Left ventricle myocardium superior (tissue), 1 donor: ENCODE measurements around the gene IL27RA. TPM values are rescaled to one million over a fixed set of nuclear protein-coding genes. Genes with fewer than 3 reads are reported as not detected.
A peak's percentile ranks its signal among the peaks of the same experiment; 100 is the strongest.
"Not testable (repeated sequence)": the region's sequence is repeated elsewhere in the genome, so short reads cannot be mapped to it uniquely, and the experiment has no call there.

Experiments used
- ATAC-seq: fragments of 200-7000 bp; cut with Tn5 transposase; one replicate; pipeline ENCODE4 v1.9.1; 2020; ENCODE audit warnings: mild to moderate bottlenecking, moderate library complexity
- DNase-seq: peaks from one replicate; pipeline ENCODE4 v3.0.0-alpha.2; 2020
- intact Hi-C: fragments of 100-400 bp; cut with micrococcal nuclease; formaldehyde crosslinking; loops from one replicate; pipeline ENCODE4 v1.11.0; 2022
- total RNA-seq: library from RNA; stranded (reverse); fragmentation: NEBNext Ultra II Directional; extraction: Animal tissue kit (Norgen Biotek cat#: 25700); gene quantifications from one replicate; pipeline ENCODE4 v1.2.1, GENCODE V29; 2021
- donor health status: DM: no; HTN: yes; CAD: no; lungs with severe emphysema.

IL27RA gene
- total RNA-seq, 1 donor from 2014 or later, result 5.4 TPM

DNA sequence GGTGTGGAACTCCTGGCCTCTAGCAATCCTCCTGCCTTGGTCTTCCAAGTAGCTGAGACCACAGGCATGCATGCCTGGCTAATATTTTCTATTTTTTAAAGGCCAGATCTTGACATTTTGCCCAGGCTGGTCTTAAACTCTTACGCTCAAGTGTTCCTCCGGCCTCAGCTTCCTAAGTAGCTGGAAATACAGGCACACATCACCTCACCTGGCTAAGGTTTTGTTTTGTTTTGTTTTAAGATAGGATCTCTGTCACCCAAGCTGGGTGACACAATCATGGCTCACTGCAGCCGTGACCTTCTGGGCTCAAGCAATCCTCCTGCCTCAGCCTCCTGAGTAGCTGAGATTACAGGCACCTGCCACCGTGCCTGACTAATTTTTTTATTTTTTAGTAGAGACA, 9.1 kb upstream of the IL27RA start:
- DNase-seq, result no peak
- ATAC-seq, result no peak
- intact Hi-C loops, result no loop called here

DNA sequence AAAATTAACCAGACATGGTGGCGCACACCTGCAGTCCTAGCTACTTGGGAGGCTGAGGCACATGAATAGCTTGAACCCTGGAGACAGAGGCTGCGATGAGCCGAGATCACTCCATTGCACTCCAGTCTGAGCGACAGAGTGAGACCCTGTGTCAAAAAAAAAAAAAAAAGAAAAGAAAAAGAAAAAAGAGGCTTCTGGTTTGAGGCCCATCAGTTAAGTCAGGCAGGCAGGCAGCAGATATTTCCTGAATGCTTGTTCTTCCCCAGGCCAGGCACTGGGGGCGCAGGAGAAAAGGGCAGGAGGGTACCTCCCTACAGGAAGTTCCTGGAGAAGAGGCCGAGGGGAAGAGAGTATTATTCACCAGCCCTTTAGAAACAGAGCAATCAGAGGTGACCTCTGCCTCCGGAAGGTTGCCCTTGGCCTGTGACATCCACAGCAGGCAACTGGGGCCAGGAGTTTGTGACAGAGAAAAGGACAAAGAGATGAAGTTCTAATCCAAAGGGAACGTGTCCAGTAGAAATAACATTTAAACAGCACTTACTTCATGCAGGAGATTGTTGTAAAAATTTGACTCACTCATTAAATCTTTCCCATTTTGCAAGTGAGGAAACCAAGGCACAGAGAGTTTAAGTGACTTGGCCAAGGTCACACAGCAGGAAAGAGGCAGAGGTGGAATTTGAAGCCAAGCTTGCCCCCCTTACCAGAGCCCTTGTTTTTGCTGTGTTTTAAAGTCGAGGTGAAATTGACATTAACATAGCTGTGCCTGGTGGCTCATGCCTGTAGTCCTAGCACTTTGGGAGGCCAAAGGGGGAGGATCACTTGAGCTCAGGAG, 7.9 kb upstream of the IL27RA start:
- intact Hi-C loops, result no loop called here
- ATAC-seq (peak; percentile 74), DNase-seq (peak; percentile 40)

DNA sequence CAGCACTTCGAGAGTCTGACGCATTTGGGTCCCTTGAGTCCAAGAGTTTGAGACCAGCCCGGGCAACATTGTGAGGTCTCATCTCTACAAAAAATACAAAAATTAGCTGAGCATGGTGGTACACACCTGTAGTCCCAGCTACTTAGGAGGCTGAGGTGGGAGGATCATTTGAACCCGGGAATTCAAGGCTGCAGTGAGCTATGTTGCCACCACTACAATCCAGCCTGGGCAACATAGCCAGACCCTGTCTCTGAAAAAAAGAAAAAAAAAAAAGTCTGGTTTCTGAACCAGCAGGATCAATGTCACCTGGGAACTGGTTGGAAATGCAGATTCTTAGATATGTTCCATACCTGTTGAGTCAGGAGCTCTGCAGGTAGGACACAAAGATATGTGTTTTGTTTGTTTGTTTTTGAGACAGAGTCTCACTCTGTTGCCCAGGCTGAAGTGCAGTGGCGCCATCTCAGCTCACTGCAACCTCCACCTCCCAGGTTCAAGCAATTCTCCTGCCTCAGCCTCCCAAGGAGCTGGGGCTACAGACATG, 4.8 kb upstream of the IL27RA start:
- peak; percentile 6 for DNase-seq
- ATAC-seq, intact Hi-C loops: not testable (repeated sequence)

DNA sequence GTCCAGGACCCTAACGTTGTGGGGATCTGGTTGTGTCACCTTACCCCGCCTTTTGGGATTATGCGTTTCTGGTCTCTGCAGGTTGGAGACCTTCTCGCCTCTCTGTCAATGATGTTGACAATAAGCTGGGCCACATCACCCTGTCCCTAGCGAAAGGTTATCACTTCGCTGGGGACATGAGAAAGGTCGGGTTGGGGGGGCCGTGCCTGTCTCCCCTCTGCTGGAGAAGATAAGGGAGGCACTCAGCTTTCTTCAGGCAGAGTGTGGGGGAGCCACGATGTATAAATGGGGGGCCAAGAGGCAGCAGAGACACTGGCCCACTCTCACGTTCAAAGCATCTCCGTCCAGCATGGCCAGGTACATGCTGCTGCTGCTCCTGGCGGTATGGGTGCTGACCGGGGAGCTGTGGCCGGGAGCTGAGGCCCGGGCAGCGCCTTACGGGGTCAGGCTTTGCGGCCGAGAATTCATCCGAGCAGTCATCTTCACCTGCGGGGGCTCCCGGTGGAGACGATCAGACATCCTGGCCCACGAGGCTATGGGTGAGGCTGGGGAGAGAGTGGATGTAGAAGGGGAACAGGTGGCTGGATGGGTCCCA, 3.6 kb upstream of the IL27RA start, which contains the start of gene RLN3:
Gene RLN3, plus strand, starts transcription at position 293 of the 595 bp plus-strand sequence. Its CDS starts 57 bp downstream, at position 350.
- peak; percentile 14 for DNase-seq
- intact Hi-C loops, result no loop called here
- no peak for ATAC-seq

DNA sequence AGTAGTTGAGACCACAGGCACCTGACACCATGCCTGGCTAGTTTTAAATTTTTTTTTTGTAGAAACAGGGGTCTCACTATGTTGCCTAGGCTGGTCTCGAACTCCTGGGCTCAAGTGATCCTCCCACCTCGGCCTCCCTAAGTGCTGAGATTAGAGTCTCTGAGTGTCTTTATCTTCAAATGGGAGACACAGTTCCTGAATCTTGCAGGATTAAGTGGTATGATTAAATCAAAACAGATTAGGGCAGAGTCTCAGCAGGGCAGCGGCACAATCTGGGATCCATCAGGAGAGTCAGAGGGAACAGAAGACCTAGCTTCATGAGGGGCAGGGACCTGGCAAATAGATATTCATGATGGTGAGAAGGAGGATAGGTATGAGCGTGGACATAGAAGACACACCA, 2.7 kb upstream of the IL27RA start:
- ATAC-seq, result no peak
- peak; percentile 2 for DNase-seq
- intact Hi-C loops, result no loop called here

DNA sequence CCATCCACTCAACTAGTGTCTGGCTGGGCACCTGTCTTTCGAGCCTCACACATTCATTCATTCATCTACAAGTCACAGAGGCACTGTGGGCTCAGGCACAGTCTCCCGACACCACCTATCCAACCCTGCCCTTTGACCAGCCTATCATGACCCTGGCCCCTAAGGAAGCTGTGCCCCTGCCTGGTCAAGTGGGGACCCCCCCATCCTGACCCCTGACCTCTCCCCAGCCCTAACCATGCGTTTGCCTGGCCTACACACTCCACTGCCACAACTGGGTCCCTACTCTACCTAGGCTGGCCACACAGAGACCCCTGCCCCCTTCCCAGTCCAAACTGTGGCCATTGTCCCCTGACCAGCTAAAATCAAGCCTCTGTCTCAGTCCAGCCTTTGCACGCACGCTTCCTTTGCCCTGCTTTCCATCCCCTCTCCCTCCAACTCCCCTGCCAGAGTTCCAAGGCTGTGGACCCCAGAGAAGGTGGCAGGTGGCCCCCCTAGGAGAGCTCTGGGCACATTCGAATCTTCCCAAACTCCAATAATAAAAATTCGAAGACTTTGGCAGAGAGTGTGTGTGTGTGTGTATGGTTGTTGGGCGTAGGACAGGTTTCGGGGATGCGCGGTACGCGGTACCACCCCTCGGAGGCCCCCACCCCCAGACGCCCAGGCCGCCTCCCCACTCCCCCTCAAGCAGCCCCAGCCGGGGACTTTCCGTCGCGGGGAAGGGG, 404 bp upstream of the IL27RA start:
- intact Hi-C loops, result no loop called here
- ATAC-seq (no peak), DNase-seq (peak; percentile 15)

DNA sequence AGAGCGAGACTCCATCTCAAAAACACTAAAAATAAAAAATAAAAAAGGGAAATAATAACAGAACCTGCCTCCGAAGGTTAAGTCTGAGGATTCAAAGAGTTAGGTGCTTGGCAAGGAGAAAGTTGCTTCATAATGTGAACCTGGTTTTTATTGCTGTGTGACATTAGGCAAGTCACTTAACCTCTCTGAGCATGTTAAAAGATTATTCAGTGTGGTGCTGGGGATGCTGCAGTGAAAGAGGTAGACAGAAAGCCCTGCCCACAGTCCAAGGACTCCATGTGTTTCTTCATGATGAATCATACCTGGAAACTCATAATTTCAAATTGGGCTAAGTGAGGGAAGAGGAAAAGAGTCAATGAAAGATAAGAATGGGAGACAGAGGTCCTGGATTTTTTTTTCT, 2.4 kb downstream of the IL27RA start:
- no peak for ATAC-seq
- DNase-seq, result no peak
- intact Hi-C loops, result no loop called here

DNA sequence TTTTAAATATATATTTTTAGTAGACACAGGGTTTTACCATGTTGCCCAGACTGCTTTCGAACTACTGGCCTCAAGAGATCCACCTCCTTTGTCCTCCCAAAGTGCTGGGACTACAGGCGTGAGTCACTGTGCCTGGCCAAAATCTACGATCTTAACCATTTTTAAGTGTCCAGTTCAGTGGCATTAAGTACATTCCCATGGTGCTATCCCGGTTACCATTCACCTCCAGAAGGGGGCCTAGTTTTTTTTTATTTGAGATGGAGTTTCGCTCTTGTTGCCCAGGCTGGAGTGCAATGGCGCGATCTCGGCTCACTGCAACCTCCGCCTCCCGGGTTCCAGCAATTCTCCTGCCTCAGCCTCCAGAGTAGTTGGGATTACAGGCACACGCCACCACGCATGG, 3.6 kb downstream of the IL27RA start:
- ATAC-seq, intact Hi-C loops, DNase-seq: not testable (repeated sequence)

DNA sequence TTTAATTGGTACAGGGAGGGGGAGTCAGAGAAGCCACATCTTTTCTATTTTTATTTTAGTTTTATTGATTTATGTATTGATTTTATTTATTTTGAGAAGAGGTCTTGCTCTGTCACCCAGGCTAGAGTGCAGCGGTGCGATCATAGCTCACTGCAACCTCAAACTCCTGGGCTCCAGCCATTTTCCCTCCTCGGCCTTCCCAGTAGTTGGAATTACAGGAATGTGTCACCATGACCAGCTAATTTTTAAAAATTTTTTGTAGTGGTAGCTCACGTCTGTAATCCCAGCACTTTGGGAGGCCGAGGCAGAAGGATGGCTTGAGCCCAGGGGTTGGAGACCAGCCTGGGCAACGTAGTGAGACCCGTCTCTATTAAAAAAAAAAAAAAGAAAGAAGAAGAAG, 4.1 kb downstream of the IL27RA start:
- ATAC-seq, result no peak
- no peak for DNase-seq
- intact Hi-C loops, result no loop called here

DNA sequence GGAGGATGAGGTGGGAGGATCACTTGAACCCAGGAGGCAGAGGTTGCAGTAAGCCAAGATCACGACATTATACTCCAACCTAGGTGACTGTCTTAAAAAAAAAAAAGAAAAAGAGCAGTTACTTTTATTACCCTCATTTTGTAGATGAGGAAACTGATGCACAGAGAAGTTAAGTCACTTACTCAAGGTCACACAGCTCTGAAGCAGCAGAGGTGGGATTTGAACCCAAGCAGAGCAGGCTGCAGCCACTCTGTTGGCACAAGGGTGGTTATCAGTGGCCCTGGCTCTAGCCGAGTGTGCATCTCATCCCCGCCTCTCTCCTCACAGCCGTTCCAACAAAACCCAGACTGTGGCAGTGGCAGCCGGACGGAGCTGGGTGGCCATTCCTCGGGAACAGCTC, 7.6 kb downstream of the IL27RA start:
- ATAC-seq, result no peak
- no peak for DNase-seq
- intact Hi-C loops, result no loop called here

DNA sequence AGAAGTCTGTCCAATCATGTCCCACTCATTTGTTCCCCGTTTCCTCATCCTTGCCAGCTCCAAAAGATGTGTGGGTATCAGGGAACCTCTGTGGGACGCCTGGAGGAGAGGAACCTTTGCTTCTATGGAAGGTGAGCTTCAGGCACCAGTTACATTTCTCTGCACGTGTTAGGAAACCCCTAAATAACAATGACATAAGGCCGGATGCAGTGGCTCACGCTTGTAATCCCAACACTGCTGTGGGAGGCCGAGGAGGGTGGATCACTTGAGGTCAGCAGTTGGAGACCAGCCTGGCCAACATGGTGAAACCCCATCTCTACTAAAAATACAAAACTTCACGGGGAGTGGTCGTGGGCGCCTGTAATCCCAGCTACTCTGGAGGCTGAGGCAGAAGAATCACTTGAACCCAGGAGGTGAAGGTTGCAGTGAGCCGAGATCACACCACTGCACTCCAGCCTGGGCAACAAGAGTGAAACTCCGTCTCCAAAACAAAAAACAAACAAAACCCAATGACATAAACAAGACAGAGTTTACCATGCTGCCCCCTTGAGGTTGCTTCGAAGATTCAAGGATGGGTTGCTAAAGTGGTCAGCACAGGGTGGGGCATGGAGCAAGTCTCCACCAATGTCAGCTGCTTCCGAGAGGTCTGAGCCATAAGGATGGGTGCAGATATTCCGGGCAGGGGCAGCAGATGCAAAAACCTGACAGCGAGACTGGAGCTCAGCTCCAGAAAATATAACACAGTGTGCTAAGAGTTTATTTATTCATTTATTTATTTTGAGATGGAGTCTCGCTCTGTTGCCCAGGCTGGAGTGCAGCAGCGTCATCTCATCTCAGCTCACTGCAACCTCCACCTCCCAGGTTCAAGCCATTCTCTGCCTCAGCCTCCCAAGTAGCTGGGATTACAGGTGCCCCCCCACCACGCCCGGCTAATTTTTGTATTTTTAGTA, 11.4 kb downstream of the IL27RA start:
- ATAC-seq, result peak; percentile 88
- DNase-seq, intact Hi-C loops: not testable (repeated sequence)

DNA sequence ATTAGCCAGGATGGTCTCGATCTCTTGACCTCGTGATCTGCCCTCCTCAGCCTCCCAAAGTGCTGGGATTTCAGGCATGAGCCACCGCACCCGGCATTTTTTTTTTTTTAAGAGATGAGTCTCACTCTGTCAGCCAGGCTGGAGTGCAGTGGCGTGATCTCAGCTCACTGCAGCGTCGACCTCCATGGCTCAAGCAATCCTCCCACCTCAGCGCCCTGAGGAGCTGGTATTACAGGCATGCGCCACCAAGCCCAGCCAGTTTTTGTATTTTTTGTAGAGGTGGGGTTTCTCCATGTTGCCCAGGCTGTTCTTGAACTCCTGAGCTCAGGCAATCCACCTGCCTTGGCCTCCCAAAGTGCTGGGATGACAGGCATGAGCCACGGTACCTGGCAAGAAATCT, 16.3 kb downstream of the IL27RA start:
- DNase-seq, ATAC-seq, intact Hi-C loops: not testable (repeated sequence)

DNA sequence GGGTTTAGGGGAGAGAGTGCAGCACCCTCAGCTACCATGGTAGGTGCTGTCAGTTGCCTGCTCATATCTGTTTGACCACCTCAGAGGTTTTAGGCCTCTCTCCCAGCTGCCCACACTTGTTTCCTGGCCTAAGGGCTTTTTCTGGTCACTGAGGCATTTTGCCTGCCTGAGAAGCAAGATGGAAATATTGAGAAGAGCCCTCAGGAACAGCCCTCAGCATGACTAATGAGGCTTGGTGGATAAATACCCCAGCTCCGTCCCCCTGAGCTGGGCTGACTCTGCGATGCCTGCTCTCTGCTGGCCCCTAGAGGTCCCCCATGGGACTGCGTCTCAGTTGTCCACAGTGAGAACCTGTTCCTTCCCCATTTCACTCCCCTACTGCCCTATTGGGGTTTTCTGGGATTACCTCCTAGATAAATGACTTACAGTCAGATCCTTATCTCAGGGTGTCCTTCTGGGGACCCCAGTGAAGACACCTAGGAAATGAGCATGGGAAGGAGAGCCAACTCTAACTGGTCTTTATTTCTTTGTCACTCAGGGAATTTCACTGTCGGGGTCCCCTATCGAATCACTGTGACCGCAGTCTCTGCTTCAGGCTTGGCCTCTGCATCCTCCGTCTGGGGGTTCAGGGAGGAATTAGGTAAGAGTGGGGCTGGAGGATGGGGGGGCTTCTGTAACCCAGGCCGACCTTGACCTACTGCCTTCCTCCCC, 17.0 kb downstream of the IL27RA start:
- peak; percentile 68 for ATAC-seq
- peak; percentile 67 for DNase-seq
- intact Hi-C loops, result no loop called here

DNA sequence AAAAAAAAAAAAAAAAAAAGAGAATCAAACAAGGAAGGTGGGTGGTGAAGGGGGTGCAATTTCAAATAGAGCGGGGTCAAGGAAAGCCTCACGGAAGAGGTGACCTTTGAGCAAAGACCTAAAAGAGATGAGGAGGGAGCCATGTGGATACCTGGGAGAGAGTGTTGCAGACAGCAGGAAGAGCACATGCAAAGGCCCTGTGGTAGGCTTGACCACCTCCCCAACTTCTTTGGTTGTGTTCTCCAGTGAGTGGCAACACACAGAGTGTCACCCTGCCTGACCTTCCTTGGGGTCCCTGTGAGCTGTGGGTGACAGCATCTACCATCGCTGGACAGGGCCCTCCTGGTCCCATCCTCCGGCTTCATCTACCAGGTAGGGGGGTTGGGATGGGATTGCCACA, 18.9 kb downstream of the IL27RA start:
- DNase-seq (no peak), ATAC-seq (no peak)
- intact Hi-C loops, result no loop called here

DNA sequence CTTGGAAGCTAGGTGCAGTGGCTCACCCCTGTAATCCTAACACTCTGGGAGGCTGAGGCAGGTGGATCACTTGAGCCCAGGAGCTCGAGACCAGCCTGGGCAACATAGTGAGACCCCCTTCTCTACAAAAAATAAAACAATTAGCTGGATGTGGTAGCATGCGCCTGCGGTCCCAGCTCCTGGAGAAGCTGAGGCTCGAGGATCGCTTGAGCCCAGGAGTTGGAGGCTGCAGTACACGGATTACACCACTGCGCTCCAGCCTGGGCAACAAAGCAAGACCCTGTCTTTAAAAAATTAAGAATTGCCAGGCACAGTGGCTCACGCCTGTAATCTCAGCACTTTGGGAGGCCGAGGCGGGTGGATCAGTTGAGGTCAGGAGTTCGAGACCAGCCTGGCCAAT, 19.4 kb downstream of the IL27RA start:
- DNase-seq, intact Hi-C loops, ATAC-seq: not testable (repeated sequence)

DNA sequence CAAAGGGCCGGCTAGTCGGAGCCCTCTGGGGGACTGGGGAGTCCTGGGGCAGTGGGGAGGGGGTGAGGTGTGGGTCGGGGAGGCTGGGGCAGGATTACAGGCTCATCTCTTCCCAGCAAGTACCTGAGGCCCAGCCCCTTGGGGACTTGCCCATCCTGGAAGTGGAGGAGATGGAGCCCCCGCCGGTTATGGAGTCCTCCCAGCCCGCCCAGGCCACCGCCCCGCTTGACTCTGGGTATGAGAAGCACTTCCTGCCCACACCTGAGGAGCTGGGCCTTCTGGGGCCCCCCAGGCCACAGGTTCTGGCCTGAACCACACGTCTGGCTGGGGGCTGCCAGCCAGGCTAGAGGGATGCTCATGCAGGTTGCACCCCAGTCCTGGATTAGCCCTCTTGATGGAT, 20.4 kb downstream of the IL27RA start:
- intact Hi-C loops, result no loop called here
- DNase-seq (no peak), ATAC-seq (no peak)

DNA sequence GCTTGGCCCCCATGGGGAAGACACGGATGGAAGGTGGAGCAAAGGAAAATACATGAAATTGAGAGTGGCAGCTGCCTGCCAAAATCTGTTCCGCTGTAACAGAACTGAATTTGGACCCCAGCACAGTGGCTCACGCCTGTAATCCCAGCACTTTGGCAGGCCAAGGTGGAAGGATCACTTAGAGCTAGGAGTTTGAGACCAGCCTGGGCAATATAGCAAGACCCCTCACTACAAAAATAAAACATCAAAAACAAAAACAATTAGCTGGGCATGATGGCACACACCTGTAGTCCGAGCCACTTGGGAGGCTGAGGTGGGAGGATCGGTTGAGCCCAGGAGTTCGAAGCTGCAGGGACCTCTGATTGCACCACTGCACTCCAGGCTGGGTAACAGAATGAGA, 20.9 kb downstream of the IL27RA start:
- DNase-seq, result no peak
- intact Hi-C loops, result no loop called here
- no peak for ATAC-seq

DNA sequence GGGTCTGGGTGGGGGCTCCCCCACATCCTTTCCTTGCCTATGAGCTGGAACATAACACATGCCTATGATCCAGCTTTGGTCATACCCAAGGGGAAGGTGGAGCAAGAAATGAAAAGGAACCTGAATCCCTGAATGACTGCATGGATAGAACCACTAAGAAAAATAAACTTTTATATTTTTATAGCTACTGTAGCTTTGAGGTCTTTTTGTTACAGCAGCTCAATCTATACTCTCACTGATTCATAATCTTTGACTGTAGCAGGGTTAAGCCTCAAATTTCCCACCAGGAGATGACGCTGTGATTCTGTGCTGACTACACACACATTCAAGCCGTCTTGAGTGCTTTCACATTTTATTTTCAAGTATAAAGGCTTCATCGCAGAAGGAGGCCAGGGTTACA, 21.5 kb downstream of the IL27RA start:
- ATAC-seq (no peak), DNase-seq (no peak)
- intact Hi-C loops, result no loop called here
